HG03439 (cell line): Measurements from ENCODE around the gene ABHD13.
A peak's percentile ranks its signal among the peaks of the same experiment; 100 is the strongest.
"Not testable (repeated sequence)": the region's sequence is repeated elsewhere in the genome, so short reads cannot be mapped to it uniquely, and the experiment has no call there.

Source experiments
- ATAC-seq: cut with Tn5 transposase; IDR thresholded peaks from one replicate; pipeline ENCODE4 v1.9.1; 2021; ENCODE audit warnings: mild to moderate bottlenecking, moderate library complexity; ENCODE audit not compliant: unreplicated experiment

ABHD13 gene

GRCh38 chr13:108223687-108224503 is 5.7 kb downstream of the ABHD13 start:
- ATAC-seq: no peak

GRCh38 chr13:108225440-108225839 is 7.2 kb downstream of the ABHD13 start:
- ATAC-seq: no peak

DNA sequence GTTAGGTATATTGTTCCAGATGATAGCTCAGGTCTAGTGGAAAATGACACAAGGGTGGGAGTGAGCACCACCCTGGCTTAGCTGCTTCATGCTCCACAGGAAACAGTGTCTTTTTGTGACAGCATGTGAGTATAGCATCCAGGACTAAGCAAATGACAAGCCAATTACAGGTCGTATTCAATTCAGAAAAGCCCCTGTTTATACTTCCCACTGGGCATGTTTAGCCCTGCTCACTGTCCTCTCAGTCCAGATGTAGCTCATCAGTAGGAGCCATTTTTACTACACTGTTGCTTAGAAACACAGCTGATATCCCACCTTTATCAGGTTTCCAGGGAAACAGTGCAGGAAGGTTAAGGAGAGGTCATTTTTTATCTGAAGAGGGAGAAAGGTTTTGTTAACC is 8.0 kb downstream of the ABHD13 start:
- no peak for ATAC-seq

- no peak for ATAC-seq
Observed at GRCh38 chr13:108227651-108228272, 9.6 kb downstream of the ABHD13 start.

DNA sequence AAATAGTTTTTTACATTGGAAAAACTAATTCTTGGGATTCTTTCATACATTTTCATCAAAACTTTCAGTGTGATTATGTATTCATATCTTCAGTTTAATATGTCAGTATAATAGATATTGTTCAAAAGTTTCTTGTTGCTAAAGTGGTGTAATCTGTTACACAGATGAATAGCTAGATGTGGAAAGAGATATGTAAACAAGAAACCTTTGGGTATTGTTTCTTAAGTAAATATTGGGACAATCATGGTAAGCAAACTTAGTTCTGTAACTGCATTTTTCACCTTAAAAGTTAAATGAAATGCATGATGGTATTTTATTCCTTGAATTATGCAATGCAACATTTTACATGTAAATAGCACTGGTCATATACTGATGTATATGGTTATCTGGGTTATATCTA is 12.2 kb downstream of the ABHD13 start:
- ATAC-seq: no peak

DNA sequence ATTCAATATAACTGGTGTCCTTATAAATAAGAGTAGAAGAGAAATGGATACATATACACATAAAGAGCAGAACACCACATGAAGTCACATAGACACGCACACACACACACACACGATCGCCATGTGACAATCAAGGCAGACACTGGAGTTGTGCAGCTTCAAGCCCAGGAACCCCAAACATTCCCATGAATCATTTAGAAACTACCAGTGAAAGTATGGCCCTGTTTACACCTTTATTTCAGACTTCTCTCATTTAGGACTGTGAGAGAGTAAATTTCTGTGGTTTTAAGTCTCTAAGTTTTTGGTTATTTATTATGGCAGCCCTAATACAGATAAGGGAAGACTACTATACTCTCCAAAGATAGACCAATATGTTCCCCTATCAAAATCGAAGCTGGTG is 31.0 kb downstream of the ABHD13 start:
- no peak for ATAC-seq

DNA sequence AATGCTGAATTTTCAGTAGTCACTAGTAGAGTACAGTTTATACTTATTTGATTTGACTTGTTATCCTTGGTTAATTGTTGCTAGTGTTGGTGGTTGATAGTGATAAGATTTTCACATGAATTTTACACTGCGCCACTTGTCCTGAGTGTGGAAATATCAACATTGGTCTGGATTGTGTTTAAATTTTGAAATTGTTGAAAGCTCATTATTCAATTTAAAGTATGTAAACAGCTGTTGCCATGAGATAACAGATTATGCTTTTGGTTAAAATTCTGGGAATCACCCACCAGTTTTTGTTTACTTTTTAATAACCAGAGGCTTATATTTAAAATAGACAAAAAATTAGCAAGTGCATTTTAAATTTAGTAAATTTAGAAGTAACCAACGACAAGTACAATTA is 39.1 kb downstream of the ABHD13 start:
- ATAC-seq: no peak

DNA sequence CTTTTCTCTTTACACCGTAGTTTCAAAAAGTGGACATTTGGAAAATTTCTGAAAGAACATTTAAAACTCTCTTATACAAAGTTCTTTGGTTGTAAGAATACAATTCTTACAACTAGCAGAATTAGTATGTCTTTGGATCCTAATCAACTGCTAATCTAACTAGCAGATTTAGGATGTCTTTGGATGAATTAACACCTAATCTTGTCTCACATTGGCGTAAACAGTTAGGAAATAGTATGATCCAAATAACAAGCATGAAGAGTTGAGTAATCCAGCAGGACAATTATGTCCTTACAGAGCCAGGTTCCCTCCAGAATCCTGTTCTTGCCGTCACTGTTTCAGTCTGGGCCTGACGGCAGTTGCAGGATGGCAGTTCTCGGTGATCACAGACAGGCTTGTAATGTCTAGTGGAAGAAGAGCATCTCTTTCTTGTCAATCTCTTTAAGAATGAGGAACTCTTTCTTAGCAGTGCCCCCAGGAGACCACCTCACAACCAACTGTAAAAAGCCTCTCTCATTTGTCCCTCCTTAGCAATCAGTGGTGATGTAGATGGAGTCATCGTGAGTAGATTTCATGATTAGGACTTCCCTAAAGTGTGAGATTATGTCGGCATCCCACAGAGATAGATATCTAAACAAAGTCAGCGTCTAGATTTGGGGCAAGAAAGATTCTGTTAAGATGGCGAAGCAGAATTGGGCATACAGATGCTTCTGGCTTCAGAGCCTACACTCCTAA is 45.6 kb downstream of the ABHD13 start:
- ATAC-seq: no peak

DNA sequence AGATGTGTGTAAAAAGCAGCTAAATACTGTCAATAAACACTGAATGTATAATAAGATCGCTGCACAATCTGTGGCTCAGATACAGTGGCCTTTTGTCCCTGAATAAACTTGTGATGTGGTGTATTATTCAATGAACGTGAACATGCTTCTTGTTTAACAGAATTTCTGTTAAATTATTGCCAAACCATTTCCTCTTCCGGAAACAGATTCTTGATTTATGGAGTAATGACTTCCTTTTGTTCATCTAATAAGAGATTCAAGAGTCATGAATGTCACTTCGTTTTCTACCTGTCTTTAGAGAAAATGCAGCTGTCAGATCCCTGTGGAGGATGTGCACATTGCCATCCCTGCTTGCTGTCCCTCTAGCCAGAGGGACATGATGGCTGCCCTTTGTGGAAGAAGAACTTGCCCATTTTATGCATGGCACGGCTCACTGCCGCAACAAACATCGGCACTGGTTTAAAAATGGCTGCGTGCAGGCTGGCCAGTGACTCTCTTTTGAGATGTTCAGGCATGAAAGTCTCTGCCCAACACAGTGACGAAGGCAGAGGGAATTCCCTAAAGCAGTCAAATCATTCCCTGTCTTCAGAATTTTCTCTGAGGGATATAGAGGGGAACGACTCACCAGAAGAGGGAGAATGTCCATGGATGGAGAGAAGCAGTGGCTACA is 48.3 kb downstream of the ABHD13 start:
- no peak for ATAC-seq

- no peak for ATAC-seq
Observed at GRCh38 chr13:108267347-108267746, 49.2 kb downstream of the ABHD13 start.

- not testable (repeated sequence) for ATAC-seq
Observed at GRCh38 chr13:108267855-108268254, 49.7 kb downstream of the ABHD13 start.

DNA sequence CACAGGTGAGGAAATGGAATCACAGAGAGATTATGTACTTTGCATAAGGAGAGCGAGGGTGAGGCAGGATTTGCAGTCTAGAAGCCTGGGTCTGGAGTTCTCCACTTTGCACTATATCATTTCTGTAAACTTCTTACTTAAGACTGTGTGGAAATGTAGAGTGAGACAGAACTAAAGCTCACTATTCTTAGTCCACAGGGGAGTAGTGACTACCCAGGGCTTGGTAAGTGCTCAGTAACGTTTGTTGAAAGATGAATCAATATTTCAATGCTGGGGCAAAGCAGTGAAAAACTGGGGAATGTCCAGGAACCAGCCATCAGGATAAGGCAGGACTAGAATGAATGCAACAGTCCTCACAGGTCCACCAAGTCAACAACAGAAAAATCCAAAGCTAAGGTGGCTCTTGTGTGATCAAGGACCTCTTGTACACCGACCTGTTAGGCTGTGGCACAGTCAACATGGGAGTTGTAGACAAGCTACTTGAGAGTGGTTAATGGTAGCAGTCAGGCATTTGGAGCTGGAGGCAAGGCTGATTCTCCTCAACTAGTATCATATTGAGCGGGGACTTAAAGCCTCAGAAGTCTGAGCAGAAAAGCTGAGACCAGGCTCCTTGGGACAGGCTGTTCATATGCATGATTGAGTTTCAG is 50.4 kb downstream of the ABHD13 start:
- ATAC-seq: no peak

- peak; percentile 84 for ATAC-seq
Observed at GRCh38 chr13:108269601-108270328, 51.6 kb downstream of the ABHD13 start, which contains the start of gene TNFSF13B. Gene TNFSF13B, plus strand, starts transcription at chr13:108269718. Its CDS starts 178 bp downstream, at chr13:108269896.

GRCh38 chr13:108270442-108270841 is 52.2 kb downstream of the ABHD13 start:
- ATAC-seq: peak; percentile 17

DNA sequence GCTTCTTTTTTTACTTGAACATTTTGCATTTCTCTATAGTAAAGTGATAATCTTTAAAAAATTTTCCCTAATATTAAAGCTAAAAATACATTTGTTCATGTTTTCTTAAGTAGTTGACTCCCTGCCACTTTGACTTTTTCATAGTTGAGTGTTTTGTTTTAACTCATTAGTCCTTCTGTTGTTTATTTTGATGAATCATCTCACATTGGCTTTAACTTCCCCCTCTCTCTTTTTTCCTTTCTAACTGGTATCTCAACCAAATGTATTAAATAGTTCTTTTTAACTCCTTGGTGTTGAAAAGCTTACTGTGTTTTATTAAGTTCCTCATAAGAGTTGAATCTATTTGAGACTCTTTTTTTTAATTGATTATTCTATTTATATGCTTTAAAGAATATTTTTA is 54.1 kb downstream of the ABHD13 start:
- no peak for ATAC-seq

GRCh38 chr13:108273429-108274118 is 55.4 kb downstream of the ABHD13 start:
- ATAC-seq: no peak

DNA sequence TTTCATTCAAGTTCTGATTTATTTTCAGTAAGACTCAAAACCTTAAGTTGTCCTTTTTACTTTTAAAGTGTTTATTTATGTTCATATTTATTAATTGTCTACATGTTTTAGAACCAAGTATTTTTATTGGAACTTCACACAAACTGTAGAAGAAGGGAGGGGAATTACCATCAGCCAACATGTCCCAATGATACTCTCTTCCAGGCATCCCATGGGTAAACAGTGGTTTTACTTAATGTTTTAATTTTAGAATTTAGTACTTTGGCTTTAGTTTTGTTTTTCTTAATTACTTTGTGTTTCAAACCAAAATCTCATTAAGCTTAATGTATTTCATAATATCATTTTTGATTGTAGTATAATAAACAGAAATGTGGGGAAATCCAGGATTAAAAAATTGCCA is 56.5 kb downstream of the ABHD13 start:
- ATAC-seq: no peak

GRCh38 chr13:108276060-108276459 is 57.9 kb downstream of the ABHD13 start:
- ATAC-seq: no peak

DNA sequence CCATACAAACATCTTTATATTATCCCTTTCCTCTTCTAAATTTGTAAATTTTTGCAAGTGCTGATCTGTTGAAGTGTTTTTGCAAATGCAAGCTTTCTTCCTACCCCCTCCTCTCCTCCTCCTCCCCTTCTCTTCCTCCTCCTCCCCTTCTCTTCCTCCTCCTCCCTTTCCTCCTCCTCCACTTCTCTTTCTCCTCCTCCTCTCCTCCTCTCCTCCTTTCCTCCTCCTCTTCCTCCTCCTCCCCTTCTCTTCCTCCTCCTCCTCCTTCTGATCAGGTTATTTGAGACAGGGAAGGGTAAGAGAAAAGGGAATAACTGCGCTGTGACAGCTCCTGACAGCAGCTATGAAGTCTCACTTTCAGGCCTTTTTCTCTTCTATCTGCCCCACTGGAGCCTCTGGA is 60.3 kb downstream of the ABHD13 start:
- ATAC-seq: no peak
